Endothelial cell of umbilical vein (primary cell): ENCODE data around the gene TMEM267. TPM values are rescaled to one million over a fixed set of nuclear protein-coding genes. Genes with fewer than 3 reads are reported as not detected.

Experiments
- BruUV-seq: library from RNA; stranded (reverse); fragments of 400-500 nt; replicated peaks from 2 replicates; lab custom pipeline; 2021; lab: Mats Ljungman, UMichigan
- CTCF ChIA-PET: fragments of 300-600, 350-600 bp; sonication (Branson Sonifier 250); formaldehyde crosslinking; loops from one replicate; lab custom pipeline; 2021; ENCODE audit warnings: antibody characterized with exemption, inconsistent platforms; lab: Charles Lee
- POLR2A ChIA-PET: fragments of 300-600, 350-600 bp; sonication (Branson Sonifier 250); formaldehyde crosslinking; loops from one replicate; lab custom pipeline; 2021; ENCODE audit warnings: antibody characterized with exemption, inconsistent platforms; lab: Charles Lee
- DNase-seq: peaks from one replicate; pipeline ENCODE4 v3.0.0-alpha.2; 2011; ENCODE audit warnings: low read depth, low spot score
- FAIRE-seq: peaks from 2 replicates; lab custom pipeline; 2011; peaks lifted over from hg19 to GRCh38; lab: Jason Lieb, UNC
- H2AFZ ChIP-seq: 2 replicates; pipeline ENCODE4 v1.6.0; 2012; ENCODE audit warnings: low read depth, low read length, control low read depth, inconsistent platforms
- H3K27ac ChIP-seq: 2 replicates; pipeline ENCODE4 v1.5.1; 2011; ENCODE audit warnings: low read depth, mild to moderate bottlenecking, control low read depth, low read length, moderate library complexity; ENCODE audit not compliant: insufficient read depth
- H3K27me3 ChIP-seq, 2 experiments: 2 replicates each; pipeline versions ENCODE4 v1.6.0 to v1.6.1; 2011; ENCODE audit warnings: low read length in 2 of 2, mixed read lengths in 1 of 2; ENCODE audit not compliant: control insufficient read depth in 2 of 2, insufficient read depth in 2 of 2
- H3K36me3 ChIP-seq, 2 experiments: 2 replicates in 1 of 2; 3 replicates in 1 of 2; pipeline ENCODE4 v1.5.1; 2011; ENCODE audit warnings: low read length in 2 of 2, mild to moderate bottlenecking in 1 of 2, moderate library complexity in 1 of 2; ENCODE audit not compliant: control insufficient read depth in 2 of 2, insufficient read depth in 2 of 2; ENCODE audit errors: extremely low read depth in 1 of 2
- H3K4me1 ChIP-seq: 3 replicates; pipeline ENCODE4 v1.5.1; 2011; ENCODE audit warnings: mild to moderate bottlenecking, low read length; ENCODE audit not compliant: control insufficient read depth, insufficient read depth; ENCODE audit errors: extremely low read depth
- H3K4me2 ChIP-seq: 2 replicates; pipeline ENCODE4 v1.6.1; 2011; ENCODE audit warnings: low read length, control low read depth, mixed read lengths; ENCODE audit not compliant: insufficient read depth
- H3K4me3 ChIP-seq, 3 experiments: fragments of 200-600 bp in 1 of 3; sonication (generic), shearing (Covaris generic) in 1 of 3; replicated peaks in 1 of 3; 2 replicates each; pipeline ENCODE4 v1.5.1; 2011 to 2016; ENCODE audit warnings: control low read depth in 3 of 3, low read length in 3 of 3, mild to moderate bottlenecking in 2 of 3, inconsistent platforms in 1 of 3, low read depth in 1 of 3, moderate library complexity in 1 of 3; ENCODE audit not compliant: insufficient read depth in 1 of 3
- H3K79me2 ChIP-seq: 2 replicates; pipeline ENCODE4 v1.6.0; 2012; ENCODE audit warnings: low read length, inconsistent platforms; ENCODE audit not compliant: control insufficient read depth, insufficient read depth
- H3K9ac ChIP-seq: replicated peaks from 2 replicates; pipeline ENCODE3; 2011; ENCODE audit warnings: low read length, control low read depth; ENCODE audit not compliant: insufficient read depth; ENCODE audit errors: extremely low read depth
- H3K9me1 ChIP-seq: replicated peaks from 3 replicates; pipeline ENCODE4 v1.6.0; 2011; ENCODE audit warnings: mild to moderate bottlenecking, low read length; ENCODE audit not compliant: control insufficient read depth, insufficient read depth; ENCODE audit errors: extremely low read depth
- H3K9me3 ChIP-seq: replicated peaks from 2 replicates; pipeline ENCODE4 v1.5.1; 2012; ENCODE audit warnings: low read length, inconsistent platforms; ENCODE audit not compliant: control insufficient read depth, insufficient read depth
- H4K20me1 ChIP-seq: replicated peaks from 2 replicates; pipeline ENCODE3; 2011; ENCODE audit warnings: mild to moderate bottlenecking, low read length; ENCODE audit not compliant: control insufficient read depth, insufficient read depth; ENCODE audit errors: extremely low read depth
- EZH2 ChIP-seq: IDR thresholded peaks from 2 replicates; pipeline ENCODE4 v1.6.1; 2012; ENCODE audit warnings: borderline replicate concordance, low read depth, mild to moderate bottlenecking, moderate library complexity, low read length, inconsistent platforms; ENCODE audit not compliant: severe bottlenecking
- FOS ChIP-seq: IDR thresholded peaks from 2 replicates; pipeline ENCODE4 v1.6.1; 2011; ENCODE audit warnings: mild to moderate bottlenecking, low read length, moderate library complexity, borderline replicate concordance; ENCODE audit not compliant: insufficient read depth
- GATA2 ChIP-seq: IDR thresholded peaks from 2 replicates; pipeline ENCODE4 v1.7.0; 2011; ENCODE audit warnings: low read depth, mild to moderate bottlenecking, moderate library complexity, mixed read lengths, low read length; ENCODE audit not compliant: insufficient read length, insufficient read depth
- JUN ChIP-seq: IDR thresholded peaks from 2 replicates; pipeline ENCODE4 v1.6.1; 2011; ENCODE audit warnings: borderline replicate concordance, low read depth; ENCODE audit not compliant: insufficient read length, insufficient read depth
- MYC ChIP-seq: IDR thresholded peaks from one replicate; pipeline ENCODE4 v1.6.1; 2011; ENCODE audit warnings: mild to moderate bottlenecking, low read depth, low read length
- POLR2A ChIP-seq: IDR thresholded peaks from 2 replicates; pipeline ENCODE4 v1.6.1; 2012; ENCODE audit warnings: low read depth, mild to moderate bottlenecking, control low read depth, low read length
- POLR2AphosphoS5 ChIP-seq: IDR thresholded peaks from 2 replicates; pipeline ENCODE4 v1.6.1; 2012; ENCODE audit warnings: low read depth, mild to moderate bottlenecking, control low read depth, low read length, moderate library complexity; ENCODE audit not compliant: insufficient read depth
- dilution Hi-C: fragments of 300-500 bp; cut with MboI; formaldehyde crosslinking; loops from one replicate; pipeline ENCODE4 v1.15.0; 2019; ENCODE audit warnings: low sequenced_read_pairs; ENCODE audit not compliant: extremely low pct_ligation_motif_present
- intact Hi-C: fragments of 100-400 bp; cut with micrococcal nuclease; formaldehyde crosslinking; loops from one replicate; pipeline ENCODE4 v1.10.0; 2022
- polyA plus RNA-seq, 4 experiments: library from polyadenylated mRNA; depleted of rRNA in 3 of 4; stranded (reverse) in 3 of 4; unstranded in 1 of 4; fragments of >200 nt; gene quantifications; 2 replicates each; pipeline versions ENCODE4 v1.2.1 to v1.2.3, GENCODE V29; 2011 to 2012; ENCODE audit warnings: missing spikeins in 1 of 4
- total RNA-seq: library from RNA; stranded (reverse); gene quantifications from 2 replicates; pipeline ENCODE4 v1.2.3, GENCODE V29; 2021
- TF ChIP-seq, protein P1 (sequence below), 2 donors: IDR thresholded peaks; 1 replicate in 1 of 2; 2 replicates in 1 of 2; pipeline ENCODE4 v1.5.1; 2011; ENCODE audit warnings: low read length in 2 of 2, mild to moderate bottlenecking in 2 of 2, moderate library complexity in 2 of 2, control low read depth in 1 of 2, inconsistent platforms in 1 of 2, low read depth in 1 of 2; ENCODE audit not compliant: insufficient read depth in 1 of 2; ENCODE audit errors: extremely low read depth in 1 of 2
- TF ChIP-seq, protein P2 (sequence below): IDR thresholded peaks from 2 replicates; pipeline ENCODE4 v1.6.1; 2011; ENCODE audit not compliant: insufficient read depth, insufficient read length

TMEM267 gene
- total and polyA plus RNA-seq, 2 donors (not counting 3 experiments of a cell fraction or from before 2014, with no cell fraction given): 5.4 to 8.6 TPM

DNA sequence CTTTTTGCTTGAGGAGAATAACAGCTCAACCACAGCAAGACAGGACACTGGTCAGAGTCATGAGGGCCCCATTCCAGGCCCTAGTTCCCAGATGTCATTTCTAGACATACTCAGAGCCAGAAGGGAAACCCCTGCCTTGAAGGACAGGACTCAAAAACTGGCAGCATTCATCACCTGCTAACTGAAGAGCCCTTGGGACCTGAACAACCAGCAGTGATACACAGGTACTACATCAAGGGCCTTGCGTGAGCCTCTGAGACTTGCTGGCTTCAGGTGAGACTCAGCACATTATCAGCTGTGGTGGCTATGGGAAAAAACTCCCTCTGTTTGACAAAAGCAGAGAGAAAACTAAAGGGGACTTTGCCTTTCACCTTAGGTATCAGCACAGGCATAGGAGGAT lies 22.6 kb downstream of the TMEM267 start:
- ChIA-PET POLR2A (no interaction called here), CTCF (no interaction called here)
- DNase-seq: no peak
- FAIRE-seq: no peak
- intact Hi-C loops: no loop called here
- Histone ChIP-seq H4K20me1 (no peaks in the 10 kb centered on the region), H2AFZ (no peak overlapping the region), H3K79me2 (no peaks in the 10 kb centered on the region), H3K9me1 (no peaks in the 10 kb centered on the region), H3K9ac (no peak overlapping the region), H3K4me3 (no peak overlapping the region), H3K27ac (no peak overlapping the region), H3K27me3 (no peaks in the 10 kb centered on the region), H3K9me3 (no peaks in the 10 kb centered on the region), H3K4me1 (no peaks in the 10 kb centered on the region), H3K36me3 (no peaks in the 10 kb centered on the region), H3K4me2 (no peak overlapping the region)
- dilution Hi-C loops: no loop called here
- TF ChIP-seq, protein P1, sequence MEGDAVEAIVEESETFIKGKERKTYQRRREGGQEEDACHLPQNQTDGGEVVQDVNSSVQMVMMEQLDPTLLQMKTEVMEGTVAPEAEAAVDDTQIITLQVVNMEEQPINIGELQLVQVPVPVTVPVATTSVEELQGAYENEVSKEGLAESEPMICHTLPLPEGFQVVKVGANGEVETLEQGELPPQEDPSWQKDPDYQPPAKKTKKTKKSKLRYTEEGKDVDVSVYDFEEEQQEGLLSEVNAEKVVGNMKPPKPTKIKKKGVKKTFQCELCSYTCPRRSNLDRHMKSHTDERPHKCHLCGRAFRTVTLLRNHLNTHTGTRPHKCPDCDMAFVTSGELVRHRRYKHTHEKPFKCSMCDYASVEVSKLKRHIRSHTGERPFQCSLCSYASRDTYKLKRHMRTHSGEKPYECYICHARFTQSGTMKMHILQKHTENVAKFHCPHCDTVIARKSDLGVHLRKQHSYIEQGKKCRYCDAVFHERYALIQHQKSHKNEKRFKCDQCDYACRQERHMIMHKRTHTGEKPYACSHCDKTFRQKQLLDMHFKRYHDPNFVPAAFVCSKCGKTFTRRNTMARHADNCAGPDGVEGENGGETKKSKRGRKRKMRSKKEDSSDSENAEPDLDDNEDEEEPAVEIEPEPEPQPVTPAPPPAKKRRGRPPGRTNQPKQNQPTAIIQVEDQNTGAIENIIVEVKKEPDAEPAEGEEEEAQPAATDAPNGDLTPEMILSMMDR (IDR thresholded peaks at IDR 0.05; ENCODE audit: extremely low read depth in 1 of 2, insufficient read depth in 1 of 2, low read depth in 1 of 2, low read length in 2 of 2): no peak
- TF ChIP-seq POLR2A: no peak
- TF ChIP-seq POLR2AphosphoS5: no peak
- TF ChIP-seq MYC: no peak
- no peak for TF ChIP-seq JUN
- TF ChIP-seq EZH2: no peak
- TF ChIP-seq GATA2: no peak
- TF ChIP-seq, protein P2, sequence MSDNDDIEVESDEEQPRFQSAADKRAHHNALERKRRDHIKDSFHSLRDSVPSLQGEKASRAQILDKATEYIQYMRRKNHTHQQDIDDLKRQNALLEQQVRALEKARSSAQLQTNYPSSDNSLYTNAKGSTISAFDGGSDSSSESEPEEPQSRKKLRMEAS: no peak
- no peak for TF ChIP-seq FOS
- BruUV-seq: no TSS peak
